ENCODE data around the gene SVIL.
"Not testable (repeated sequence)": the region's sequence is repeated elsewhere in the genome, so short reads cannot be mapped to it uniquely, and the experiment has no call there.

Gene SVIL

GRCh38 chr10:29620112-29620690 lies 14.6 kb downstream of the SVIL start:
- DNase-seq (ENCODE audit: low spot score): no peak

GRCh38 chr10:29619241-29619669 lies 15.5 kb downstream of the SVIL start:
- no peak for DNase-seq (ENCODE audit: low spot score)

GRCh38 chr10:29618341-29619171 lies 16.2 kb downstream of the SVIL start:
- DNase-seq (ENCODE audit: low spot score): no peak

- no peak for DNase-seq (ENCODE audit: low spot score)
Observed at GRCh38 chr10:29617880-29618340, 16.9 kb downstream of the SVIL start.

- no peak for DNase-seq (ENCODE audit: low spot score)
Observed at GRCh38 chr10:29616542-29616941, 18.2 kb downstream of the SVIL start.

GRCh38 chr10:29615195-29615594 lies 19.6 kb downstream of the SVIL start:
- no peak for DNase-seq (ENCODE audit: low spot score)

GRCh38 chr10:29614289-29614688 lies 20.5 kb downstream of the SVIL start:
- not testable (repeated sequence) for DNase-seq (ENCODE audit: low spot score)

- DNase-seq (ENCODE audit: low spot score): no peak
Observed at GRCh38 chr10:29613791-29614190, 21.0 kb downstream of the SVIL start.

- no peak for DNase-seq (ENCODE audit: low spot score)
Observed at GRCh38 chr10:29613196-29613595, 21.6 kb downstream of the SVIL start.

- no peak for DNase-seq (ENCODE audit: low spot score)
Observed at GRCh38 chr10:29612657-29613056, 22.1 kb downstream of the SVIL start.

- DNase-seq (ENCODE audit: low spot score): no peak
Observed at GRCh38 chr10:29611781-29612381, 22.9 kb downstream of the SVIL start.

- DNase-seq (ENCODE audit: low spot score): no peak
Observed at GRCh38 chr10:29610876-29611647, 23.7 kb downstream of the SVIL start.

GRCh38 chr10:29610331-29610730 lies 24.4 kb downstream of the SVIL start:
- DNase-seq (ENCODE audit: low spot score): not testable (repeated sequence)

GRCh38 chr10:29609696-29610095 lies 25.1 kb downstream of the SVIL start:
- DNase-seq (ENCODE audit: low spot score): no peak

GRCh38 chr10:29608476-29609301 lies 26.1 kb downstream of the SVIL start:
- no peak for DNase-seq (ENCODE audit: low spot score)

GRCh38 chr10:29608062-29608461 lies 26.7 kb downstream of the SVIL start:
- DNase-seq (ENCODE audit: low spot score): no peak

GRCh38 chr10:29607576-29607975 lies 27.2 kb downstream of the SVIL start:
- no peak for DNase-seq (ENCODE audit: low spot score)

- DNase-seq (ENCODE audit: low spot score): not testable (repeated sequence)
Observed at GRCh38 chr10:29606693-29607092, 28.1 kb downstream of the SVIL start.

GRCh38 chr10:29604291-29604825 lies 30.4 kb downstream of the SVIL start:
- DNase-seq (ENCODE audit: low spot score): no peak

- no peak for DNase-seq (ENCODE audit: low spot score)
Observed at GRCh38 chr10:29603223-29603896, 31.4 kb downstream of the SVIL start.

GRCh38 chr10:29600821-29601220 lies 34.0 kb downstream of the SVIL start:
- no peak for DNase-seq (ENCODE audit: low spot score)
